HG03342 (cell line): ENCODE data around the gene ANAPC4.
A peak's percentile ranks its signal among the peaks of the same experiment; 100 is the strongest.

ENCODE experiments used
- ATAC-seq: cut with Tn5 transposase; IDR thresholded peaks from one replicate; pipeline ENCODE4 v1.9.1; 2021; ENCODE audit warnings: mild to moderate bottlenecking, moderate library complexity; ENCODE audit not compliant: unreplicated experiment

Gene ANAPC4

DNA sequence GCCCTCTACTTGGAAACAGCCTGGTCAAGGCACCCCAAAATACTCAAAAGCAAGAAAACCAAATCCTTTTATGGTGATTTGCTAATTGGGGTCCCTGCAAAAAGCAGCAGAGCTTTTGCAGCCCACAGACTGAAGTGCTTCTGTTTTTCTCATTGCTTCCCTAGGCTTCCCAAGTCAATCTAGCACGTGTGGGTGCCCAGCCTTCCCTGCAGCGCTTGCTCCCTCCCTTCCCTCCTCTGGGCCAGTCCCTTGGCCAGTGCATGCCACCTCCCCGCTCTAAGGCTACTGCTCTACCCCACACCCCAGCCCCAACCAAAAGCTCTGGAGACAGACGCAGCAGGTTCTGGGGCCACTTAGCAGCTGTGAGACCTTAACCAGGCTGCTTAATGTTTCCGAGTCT, 53.6 kb downstream of the ANAPC4 start:
- ATAC-seq, result no peak

DNA sequence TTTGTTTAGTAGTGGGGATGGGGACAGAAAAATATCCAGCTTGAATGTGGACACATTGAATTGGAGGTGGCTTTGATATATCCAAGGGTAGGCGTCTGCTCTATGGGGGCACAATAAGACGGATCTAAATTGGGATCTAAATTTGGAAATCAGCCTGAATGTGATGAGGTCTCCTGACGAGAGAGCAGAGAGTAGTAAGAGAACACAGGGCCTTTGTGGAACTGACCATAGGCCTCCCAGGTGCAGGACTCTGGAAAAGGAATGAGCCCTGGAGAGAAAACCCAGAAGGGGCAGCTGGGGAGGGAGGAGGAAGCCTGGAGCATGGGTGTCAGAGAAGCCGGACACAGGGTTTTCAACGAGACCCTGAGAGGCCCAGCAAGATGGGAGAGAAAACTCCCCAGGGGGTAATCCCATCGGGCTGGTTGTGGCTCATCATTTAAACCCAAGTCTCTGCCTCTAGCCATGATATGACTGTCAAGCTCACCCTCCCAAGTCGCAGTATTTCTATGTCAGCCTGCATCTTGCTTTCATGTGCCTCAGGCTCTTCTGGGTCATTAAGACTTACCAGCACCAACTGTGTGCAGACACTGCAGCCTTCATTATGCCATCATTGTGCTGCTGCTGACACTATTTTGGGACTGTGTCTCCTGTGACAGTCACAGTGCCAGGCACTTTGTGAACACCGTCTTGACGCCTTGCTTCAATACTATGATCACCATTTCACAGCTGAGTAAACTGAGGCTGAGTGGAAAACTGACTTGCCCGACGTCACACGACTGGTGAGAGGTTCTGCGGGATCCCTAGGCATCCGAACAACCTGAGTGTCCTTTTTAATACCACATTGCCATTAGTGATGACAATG, 57.1 kb downstream of the ANAPC4 start:
- no peak for ATAC-seq

DNA sequence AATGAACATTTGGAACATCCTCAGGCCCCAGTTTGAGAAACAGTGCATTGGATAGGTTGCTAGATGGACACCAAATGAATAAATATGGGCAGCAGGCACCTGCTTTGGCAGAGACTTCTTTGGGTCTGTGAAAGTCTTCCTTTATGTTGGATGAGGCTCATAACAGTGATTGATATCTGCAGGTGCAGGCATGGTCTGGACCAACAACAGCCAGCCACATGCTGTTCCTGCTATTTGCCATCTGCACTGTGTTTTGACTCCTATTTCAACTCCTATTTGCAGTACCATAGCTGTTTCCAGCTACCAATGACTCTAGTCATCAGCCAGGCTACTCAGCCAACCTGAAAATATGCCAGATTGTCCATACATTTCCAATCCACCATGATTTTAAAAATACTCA, 60.9 kb downstream of the ANAPC4 start:
- no peak for ATAC-seq

DNA sequence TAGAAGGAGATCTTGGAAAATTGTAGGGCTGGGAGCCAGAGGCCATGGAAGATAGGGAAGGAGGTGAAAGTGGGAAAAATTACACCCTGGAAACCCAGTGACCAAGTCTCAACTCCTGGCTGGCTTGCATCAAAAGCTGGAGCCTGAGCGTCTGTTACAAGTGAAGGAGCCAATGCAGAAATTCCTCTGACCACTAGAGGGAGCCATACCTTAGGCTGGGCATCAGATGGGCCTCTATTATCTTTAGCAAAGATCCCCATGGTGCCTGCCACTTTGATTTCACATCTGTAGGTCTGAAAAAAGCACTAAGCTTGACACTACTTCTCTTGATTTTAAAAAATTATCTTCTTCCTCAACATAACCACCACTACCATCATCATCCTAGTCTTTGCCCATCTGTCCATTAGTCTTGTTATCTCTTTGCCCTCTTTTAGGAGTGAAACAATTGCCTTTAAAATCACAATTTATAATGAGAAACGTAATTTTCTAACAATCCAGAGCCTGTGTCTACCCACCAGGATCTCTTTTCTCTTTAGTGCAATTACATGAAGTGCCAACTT, 62.9 kb downstream of the ANAPC4 start:
- ATAC-seq, result peak; percentile 82

DNA sequence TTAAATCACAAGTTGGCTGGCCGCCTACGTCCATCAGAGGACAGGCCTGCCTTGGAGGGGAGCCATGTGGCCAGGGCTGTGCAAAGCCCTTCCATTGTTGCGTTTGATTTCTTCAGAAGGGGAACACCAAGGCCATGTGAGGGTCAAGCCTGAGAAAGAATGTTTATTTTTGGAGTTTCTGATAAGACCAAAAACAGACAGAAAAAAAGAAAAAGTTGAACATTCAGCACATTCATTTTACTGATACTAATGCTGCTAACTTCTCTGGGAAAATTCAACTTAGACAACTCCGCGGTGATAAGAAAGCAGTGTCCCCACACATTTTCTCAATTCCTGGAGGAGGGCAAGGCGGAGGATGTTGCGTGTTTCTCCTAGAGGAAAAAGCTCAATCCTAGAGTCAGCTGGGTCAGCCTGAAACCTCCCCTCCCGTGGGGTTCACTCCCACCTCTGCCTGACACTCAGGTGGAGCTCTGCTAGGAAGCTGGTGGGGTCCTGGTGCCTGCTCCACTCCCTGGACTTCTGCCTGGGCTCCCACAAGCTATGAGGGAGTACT, 63.5 kb downstream of the ANAPC4 start:
- peak; percentile 11 for ATAC-seq

DNA sequence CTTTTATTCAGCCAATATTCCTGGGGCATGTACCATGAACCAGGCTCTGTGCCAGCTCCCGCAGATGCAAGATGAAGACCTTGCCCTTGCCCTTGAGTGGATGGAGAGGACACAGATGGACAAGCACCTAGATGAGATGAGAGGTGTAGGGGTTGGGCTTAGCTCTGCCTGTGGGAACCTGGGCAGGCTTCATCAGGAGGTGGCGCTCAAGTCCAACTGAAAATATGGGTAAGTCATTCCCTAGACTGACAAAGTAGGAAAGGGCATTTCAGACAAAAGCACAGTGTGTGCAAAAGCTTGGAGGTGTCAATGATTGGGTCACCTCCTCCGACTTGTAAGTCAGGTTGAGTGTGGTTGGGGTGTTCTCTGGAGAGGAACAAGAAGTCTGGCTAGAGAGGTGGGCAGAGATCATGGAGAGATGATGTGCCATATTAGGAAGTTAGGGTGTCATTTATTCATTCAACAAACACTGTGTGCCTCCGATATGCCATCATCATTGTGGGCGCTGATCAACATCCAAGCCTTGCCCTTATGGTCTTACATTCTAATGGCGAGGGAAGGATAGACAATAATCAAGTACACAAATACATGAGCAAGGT, 64.6 kb downstream of the ANAPC4 start:
- ATAC-seq, result no peak

DNA sequence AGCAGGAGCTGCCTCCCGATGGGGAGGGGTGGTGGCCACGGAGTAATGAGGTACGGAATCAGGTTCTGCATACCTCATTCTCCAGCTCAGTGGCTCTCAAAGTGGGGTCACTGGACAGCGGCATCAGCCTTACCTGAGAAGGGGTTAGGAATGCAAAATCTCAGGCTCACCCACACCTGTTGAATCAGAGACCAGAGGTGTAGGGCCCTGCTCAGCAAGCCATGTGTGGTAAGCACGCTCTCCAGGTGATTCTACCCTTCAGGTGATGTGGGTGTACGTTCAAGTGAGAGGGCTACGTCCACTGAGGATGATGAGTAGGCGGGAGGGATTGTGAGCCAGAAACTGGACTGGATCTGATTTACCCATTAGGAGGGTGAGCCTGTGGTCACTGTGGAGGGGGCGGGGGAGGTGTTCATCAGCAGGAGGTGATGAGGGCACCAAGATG, 65.8 kb downstream of the ANAPC4 start:
- no peak for ATAC-seq

DNA sequence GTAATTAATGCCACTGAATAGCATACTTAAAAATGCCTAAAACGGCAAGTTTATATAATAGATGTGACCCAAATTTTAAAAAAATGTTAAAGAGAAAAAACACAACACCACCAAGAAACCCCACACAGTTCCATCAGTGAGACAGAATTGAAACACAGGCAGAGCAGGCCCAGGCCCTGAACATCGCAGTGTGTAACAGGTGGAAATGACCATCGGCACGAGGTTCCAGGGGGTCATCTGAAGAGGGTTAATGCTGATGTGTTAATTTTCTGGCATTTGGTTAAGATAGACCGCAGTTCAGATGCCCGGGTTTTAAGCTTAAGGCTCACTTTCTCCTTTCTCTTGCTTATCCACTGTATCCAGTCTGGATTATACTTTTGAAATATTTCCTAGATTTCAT, 66.8 kb downstream of the ANAPC4 start:
- ATAC-seq, result no peak

DNA sequence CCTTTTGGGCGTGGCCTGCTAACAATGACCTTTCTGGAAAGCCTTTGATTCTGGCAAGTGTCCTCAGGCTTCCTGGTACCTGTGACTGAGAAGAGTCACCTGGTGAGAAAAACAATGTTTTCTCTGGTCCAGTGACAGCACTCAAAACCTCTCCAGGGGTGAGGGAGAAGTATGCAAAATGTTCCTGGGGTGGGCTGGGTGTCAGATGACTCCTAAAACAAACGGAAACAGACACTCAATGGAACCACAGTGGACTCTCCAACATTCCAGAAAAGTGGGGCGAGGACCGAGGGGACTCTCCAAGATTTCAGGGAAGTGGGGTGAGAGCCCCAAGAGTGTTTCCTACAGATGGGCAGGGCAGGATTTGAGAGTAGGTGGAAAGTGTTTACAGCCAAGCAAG, 69.5 kb downstream of the ANAPC4 start:
- no peak for ATAC-seq

DNA sequence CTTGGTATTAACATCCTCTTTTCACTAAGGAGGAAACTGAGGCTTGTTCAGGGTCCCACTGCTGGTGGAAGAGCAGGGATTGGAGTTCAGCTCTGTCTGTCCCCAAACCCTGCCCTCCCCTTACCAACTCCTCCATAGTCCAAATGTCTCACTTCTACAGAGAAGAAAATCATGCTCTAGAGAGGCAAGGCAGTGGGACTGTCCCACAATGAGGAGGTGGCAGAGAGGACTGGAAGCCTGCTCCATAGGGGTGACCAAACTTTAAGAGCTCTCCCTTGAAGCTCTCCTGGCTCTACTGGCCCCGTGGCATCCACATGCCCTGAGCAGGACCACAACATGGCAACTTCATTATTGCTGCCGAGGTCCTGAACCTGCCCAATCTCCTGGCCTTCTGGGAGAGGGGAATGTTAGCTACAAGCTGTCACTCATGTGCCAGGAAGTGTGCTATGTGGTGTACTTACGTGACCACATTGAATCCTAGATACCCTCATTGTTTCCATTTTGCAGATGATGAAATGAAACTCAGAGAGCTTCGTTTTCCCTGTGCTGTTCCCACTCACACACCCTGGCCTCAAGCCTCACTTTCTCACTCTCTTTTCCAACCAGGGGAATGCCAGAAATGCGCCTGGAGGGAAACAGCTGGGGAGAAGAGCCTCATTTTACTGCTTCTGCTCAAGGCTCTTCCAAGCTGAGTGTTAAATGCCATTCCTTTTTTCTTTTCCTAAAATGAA, 71.5 kb downstream of the ANAPC4 start:
- no peak for ATAC-seq

DNA sequence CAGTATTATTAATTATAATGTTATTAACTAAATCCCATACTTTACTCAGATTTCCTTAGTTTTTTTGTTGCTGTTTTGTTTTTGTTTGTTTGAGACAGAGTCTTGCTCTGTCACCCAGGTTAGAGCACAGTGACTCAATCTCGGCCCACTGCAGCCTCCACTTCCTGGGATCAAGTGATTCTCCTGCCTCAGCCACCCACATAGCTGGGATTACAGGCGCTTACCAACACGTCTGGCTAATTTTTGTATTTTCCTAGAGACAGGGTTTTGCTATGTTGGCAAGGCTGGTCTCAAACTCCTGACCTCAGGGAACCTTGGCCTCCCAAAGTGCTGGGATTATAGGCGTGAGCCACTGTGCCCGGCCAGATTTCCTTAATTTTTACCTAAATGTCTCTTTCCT, 72.2 kb downstream of the ANAPC4 start:
- ATAC-seq, result no peak

DNA sequence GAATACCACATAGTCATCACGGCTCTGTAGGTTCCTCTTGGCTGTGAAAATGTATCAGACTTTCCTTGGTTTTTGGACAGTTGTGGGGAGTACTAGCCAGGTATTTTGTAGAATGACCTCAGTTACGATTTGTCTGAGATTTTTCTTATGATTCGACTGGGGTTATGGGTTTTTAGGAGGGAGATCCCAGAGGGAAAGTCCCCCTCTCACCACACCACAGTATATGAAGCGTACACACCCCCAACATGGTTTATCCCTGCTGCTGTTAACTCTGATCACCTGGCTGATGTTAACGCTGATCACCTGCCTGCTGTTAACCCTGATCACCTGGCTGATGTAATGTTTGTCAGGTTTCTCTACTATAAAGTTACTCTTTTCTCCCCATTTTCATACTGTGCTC, 72.6 kb downstream of the ANAPC4 start:
- no peak for ATAC-seq

DNA sequence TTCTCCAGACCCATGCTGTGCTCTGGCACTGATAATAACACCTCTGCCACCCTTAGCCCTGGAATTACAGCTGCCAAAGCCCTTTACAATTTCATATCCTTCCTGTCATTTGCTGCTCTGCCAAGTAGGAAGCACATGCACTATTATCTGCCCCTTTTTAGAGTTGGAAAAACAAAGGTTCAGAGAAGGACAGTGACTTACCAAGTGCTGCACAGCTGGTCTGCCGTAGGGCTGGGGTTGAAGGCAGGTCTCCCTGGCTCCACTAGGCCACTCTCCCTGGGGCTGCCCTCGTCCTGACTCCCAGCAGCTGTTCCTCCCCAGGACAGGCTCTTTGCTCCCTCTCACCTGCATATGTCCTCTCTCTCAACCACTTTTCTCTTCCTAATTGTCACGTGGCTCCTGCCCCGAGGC, 73.4 kb downstream of the ANAPC4 start:
- ATAC-seq, result no peak

DNA sequence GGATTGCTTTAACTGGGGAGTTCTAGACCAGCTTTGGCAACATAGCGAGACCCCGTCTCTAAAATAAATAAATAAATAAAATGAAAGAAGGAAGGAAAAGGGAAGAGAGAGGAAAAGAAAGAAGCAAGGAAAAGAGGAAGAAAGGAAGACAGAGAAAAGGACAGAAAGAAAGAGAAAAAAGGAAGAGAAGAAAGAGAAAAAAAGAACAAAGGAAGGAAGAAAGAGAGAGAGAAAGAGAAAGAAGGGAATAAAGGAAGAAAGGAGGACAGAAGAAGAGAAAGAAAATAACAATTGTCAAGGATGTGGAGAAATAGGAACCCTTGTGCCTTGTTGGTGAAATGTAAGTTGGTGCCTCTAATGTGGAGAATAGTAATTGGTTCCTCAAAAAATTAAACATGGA, 74.6 kb downstream of the ANAPC4 start:
- no peak for ATAC-seq

DNA sequence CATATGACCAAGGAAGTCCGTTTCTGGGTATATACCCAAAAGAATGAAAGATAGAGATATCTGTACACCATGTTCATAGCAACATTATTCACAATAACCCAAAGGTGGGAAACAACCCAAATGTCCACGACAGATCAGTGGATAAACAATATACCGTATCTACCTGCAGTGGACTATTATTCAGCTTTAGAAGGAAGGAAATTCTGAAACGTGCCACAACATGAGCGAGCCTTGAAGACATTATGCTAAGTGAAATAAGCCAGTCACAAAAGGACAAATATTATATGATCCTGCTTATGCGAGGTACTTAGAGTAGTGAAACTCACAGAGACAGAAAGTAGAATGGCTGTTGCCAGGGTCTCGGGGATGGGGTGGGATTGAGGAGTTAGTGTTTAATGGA, 75.0 kb downstream of the ANAPC4 start:
- ATAC-seq, result no peak

DNA sequence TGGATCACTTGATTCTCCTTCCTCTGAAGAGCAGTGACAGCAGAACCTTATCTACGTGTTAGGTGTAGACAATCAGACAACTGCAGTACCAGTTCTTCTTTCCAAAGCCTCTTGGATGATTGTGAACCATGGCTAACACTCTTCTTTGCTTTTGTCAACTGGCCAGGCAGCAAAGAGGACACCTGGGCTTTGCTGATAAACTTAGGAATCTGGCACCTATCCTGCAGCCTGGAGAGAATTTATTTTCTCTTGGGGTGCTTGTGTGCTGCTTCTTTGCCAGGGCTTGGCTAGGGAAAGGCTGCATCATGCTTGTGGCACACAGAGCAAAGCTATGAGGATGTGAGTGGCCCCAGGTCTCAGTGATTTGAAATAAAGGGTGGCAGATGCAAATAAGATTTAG, 77.4 kb downstream of the ANAPC4 start:
- ATAC-seq, result no peak

DNA sequence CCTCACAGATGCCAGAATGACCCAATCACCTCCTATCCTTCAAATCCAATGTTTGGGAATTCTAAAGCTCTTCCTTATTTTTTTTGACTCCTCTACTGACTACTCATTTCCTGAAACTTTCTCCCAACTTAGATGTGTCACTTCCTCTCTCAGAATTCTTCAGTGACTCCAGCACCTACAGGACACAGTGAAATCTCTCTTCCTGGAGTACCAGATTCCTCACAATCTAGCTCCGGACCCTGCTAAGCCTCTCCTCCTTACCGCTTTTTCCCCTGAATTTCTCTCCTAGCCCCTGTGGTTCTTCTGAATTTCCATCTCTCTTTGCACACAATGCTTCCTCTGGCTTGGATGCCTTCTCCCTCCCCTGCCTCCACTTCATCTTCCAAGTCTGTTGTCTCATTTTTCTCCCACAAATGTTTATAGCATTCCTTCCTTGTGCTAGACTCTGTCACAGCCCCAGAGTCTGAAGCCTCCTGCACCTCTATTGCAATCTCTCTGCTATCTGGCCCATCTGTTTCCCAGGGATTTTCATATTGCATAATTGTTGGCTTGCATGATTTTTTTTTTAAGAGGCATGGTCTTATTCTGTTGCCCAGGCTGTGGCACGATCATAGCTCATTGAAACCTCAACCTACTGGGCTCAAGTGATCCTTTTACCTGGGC, 80.1 kb downstream of the ANAPC4 start:
- ATAC-seq, result no peak

DNA sequence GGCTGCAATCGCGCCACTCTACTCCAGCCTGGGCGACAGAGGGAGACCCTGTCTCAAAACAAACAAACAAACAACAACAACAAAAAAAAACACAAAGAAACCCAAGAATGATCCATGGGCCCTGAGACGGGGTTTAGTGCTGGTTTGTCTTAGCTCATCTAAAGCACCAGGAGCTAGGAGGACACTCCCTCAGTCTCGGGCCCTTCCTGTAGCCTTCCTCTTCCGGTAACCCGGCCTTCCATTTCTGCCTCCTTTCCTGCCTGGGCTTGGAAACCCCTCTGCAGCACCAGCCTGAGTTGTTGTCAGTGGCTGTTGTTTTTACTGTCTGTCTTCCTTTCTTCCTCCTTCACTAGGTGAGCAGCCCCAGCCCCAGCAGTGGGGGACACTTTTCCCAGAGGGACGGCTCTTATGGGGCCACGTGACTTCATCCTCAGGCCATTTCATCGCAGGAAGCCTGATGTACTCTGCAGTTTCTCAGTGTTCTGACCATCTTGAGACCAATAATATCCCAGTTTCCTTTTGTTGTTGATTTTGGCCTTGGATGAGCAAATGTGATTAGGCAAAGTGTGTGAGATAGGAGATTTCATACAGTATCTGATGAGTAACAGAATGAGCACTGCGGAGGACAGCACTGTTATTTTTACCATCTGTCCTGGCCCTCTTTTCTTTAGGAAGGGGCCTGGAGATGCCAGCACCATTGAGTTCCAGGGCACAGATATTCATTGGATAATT, 90.1 kb downstream of the ANAPC4 start:
- ATAC-seq, result no peak

DNA sequence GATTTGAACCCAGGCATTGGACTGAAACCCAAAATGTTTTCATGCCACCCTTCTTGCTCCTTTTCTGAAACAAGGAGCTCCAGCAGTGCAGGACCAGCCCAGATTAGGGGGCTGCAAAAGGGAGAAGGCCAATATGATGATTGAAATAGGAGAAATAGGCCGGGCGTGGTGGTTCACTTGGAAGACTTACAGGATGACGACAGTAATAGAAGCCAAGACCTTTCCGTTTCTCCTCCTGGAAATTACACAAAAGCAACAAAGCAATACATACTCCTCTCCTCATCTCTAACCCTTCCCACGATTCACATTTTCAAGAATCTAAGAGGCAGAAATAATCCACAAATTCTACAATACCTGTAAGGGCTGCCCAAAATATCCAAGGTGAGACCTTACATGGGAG, 90.8 kb downstream of the ANAPC4 start:
- ATAC-seq, result no peak
